GM19452 (cell line): Measurements from ENCODE around the gene RALGAPA2.

ENCODE experiments used
- ATAC-seq: cut with Tn5 transposase; IDR thresholded peaks from one replicate; pipeline ENCODE4 v1.9.1; 2021; ENCODE audit not compliant: unreplicated experiment

The RALGAPA2 gene

GRCh38 chr20:20687319-20687718 lies 25.1 kb downstream of the RALGAPA2 start:
- ATAC-seq, result no peak

- no peak for ATAC-seq
Observed at GRCh38 chr20:20685635-20686034, 26.8 kb downstream of the RALGAPA2 start.

- no peak for ATAC-seq
Observed at GRCh38 chr20:20683481-20684321, 28.7 kb downstream of the RALGAPA2 start.

- no peak for ATAC-seq
Observed at GRCh38 chr20:20683020-20683419, 29.4 kb downstream of the RALGAPA2 start.

- peak; percentile 52 for ATAC-seq
Observed at GRCh38 chr20:20680991-20681508, 31.4 kb downstream of the RALGAPA2 start.

- no peak for ATAC-seq
Observed at GRCh38 chr20:20679316-20679715, 33.1 kb downstream of the RALGAPA2 start.

- no peak for ATAC-seq
Observed at GRCh38 chr20:20677186-20677585, 35.3 kb downstream of the RALGAPA2 start.

GRCh38 chr20:20668639-20669038 lies 43.8 kb downstream of the RALGAPA2 start:
- ATAC-seq, result peak; percentile 97

- no peak for ATAC-seq
Observed at GRCh38 chr20:20666359-20666758, 46.1 kb downstream of the RALGAPA2 start.

GRCh38 chr20:20665606-20666332 lies 46.7 kb downstream of the RALGAPA2 start:
- ATAC-seq, result no peak

GRCh38 chr20:20664795-20665589 lies 47.5 kb downstream of the RALGAPA2 start:
- peak; percentile 52 for ATAC-seq

GRCh38 chr20:20663841-20664240 lies 48.6 kb downstream of the RALGAPA2 start:
- ATAC-seq, result no peak

GRCh38 chr20:20658871-20659431 lies 53.5 kb downstream of the RALGAPA2 start:
- no peak for ATAC-seq

GRCh38 chr20:20658123-20658522 lies 54.3 kb downstream of the RALGAPA2 start:
- no peak for ATAC-seq

GRCh38 chr20:20657092-20657491 lies 55.4 kb downstream of the RALGAPA2 start:
- ATAC-seq, result no peak

- ATAC-seq, result no peak
Observed at GRCh38 chr20:20655883-20656282, 56.6 kb downstream of the RALGAPA2 start.

- no peak for ATAC-seq
Observed at GRCh38 chr20:20649945-20650344, 62.5 kb downstream of the RALGAPA2 start.

- no peak for ATAC-seq
Observed at GRCh38 chr20:20643927-20644326, 68.5 kb downstream of the RALGAPA2 start.

GRCh38 chr20:20641783-20642182 lies 70.7 kb downstream of the RALGAPA2 start:
- no peak for ATAC-seq

- ATAC-seq, result no peak
Observed at GRCh38 chr20:20638878-20639277, 73.6 kb downstream of the RALGAPA2 start.
